Measurements from ENCODE around the gene A3GALT2.

Gene A3GALT2

GRCh38 chr1:33320619-33321165 lies at the start of gene A3GALT2:
Gene A3GALT2, minus strand, starts transcription at chr1:33321098. Its CDS starts 0 bp downstream, at chr1:33321098.
- in situ Hi-C loops (cut with MboI; ENCODE audit: low sequenced_read_pairs) = no loop called here

- in situ Hi-C loops (cut with MboI; ENCODE audit: low sequenced_read_pairs) = no loop called here
These were observed 49.4 kb upstream of the A3GALT2 start for GRCh38 chr1:33370301-33370700.

- in situ Hi-C loops (cut with MboI; ENCODE audit: low sequenced_read_pairs) = no loop called here
These were observed 48.9 kb upstream of the A3GALT2 start for GRCh38 chr1:33369764-33370163.

GRCh38 chr1:33369081-33369480 lies 48.2 kb upstream of the A3GALT2 start:
- in situ Hi-C loops (cut with MboI; ENCODE audit: low sequenced_read_pairs) = no loop called here

GRCh38 chr1:33368431-33368830 lies 47.5 kb upstream of the A3GALT2 start:
- in situ Hi-C loops (cut with MboI; ENCODE audit: low sequenced_read_pairs) = no loop called here

- in situ Hi-C loops (cut with MboI; ENCODE audit: low sequenced_read_pairs) = no loop called here
These were observed 46.8 kb upstream of the A3GALT2 start for GRCh38 chr1:33367485-33368405.

GRCh38 chr1:33366762-33367484 lies 46.0 kb upstream of the A3GALT2 start:
- in situ Hi-C loops (cut with MboI; ENCODE audit: low sequenced_read_pairs) = no loop called here

- in situ Hi-C loops (cut with MboI; ENCODE audit: low sequenced_read_pairs) = no loop called here
These were observed 44.7 kb upstream of the A3GALT2 start for GRCh38 chr1:33365560-33365997.

GRCh38 chr1:33364565-33364918 lies 43.6 kb upstream of the A3GALT2 start:
- in situ Hi-C loops (cut with MboI; ENCODE audit: low sequenced_read_pairs) = no loop called here

- in situ Hi-C loops (cut with MboI; ENCODE audit: low sequenced_read_pairs) = no loop called here
These were observed 42.6 kb upstream of the A3GALT2 start for GRCh38 chr1:33363470-33363861.

- in situ Hi-C loops (cut with MboI; ENCODE audit: low sequenced_read_pairs) = no loop called here
These were observed 42.1 kb upstream of the A3GALT2 start for GRCh38 chr1:33363021-33363420.

GRCh38 chr1:33361532-33362235 lies 40.8 kb upstream of the A3GALT2 start:
- in situ Hi-C loops (cut with MboI; ENCODE audit: low sequenced_read_pairs) = no loop called here

GRCh38 chr1:33360367-33360766 lies 39.5 kb upstream of the A3GALT2 start:
- in situ Hi-C loops (cut with MboI; ENCODE audit: low sequenced_read_pairs) = no loop called here

GRCh38 chr1:33359931-33360330 lies 39.0 kb upstream of the A3GALT2 start:
- in situ Hi-C loops (cut with MboI; ENCODE audit: low sequenced_read_pairs) = no loop called here

GRCh38 chr1:33358795-33359503 lies 38.1 kb upstream of the A3GALT2 start:
- in situ Hi-C loops (cut with MboI; ENCODE audit: low sequenced_read_pairs) = no loop called here

GRCh38 chr1:33358114-33358794 lies 37.4 kb upstream of the A3GALT2 start:
- in situ Hi-C loops (cut with MboI; ENCODE audit: low sequenced_read_pairs) = no loop called here

GRCh38 chr1:33357099-33357498 lies 36.2 kb upstream of the A3GALT2 start:
- in situ Hi-C loops (cut with MboI; ENCODE audit: low sequenced_read_pairs) = no loop called here

- in situ Hi-C loops (cut with MboI; ENCODE audit: low sequenced_read_pairs) = no loop called here
These were observed 33.9 kb upstream of the A3GALT2 start for GRCh38 chr1:33354707-33355316.

GRCh38 chr1:33353531-33353930 lies 32.6 kb upstream of the A3GALT2 start:
- in situ Hi-C loops (cut with MboI; ENCODE audit: low sequenced_read_pairs) = no loop called here

- in situ Hi-C loops (cut with MboI; ENCODE audit: low sequenced_read_pairs) = no loop called here
These were observed 30.4 kb upstream of the A3GALT2 start for GRCh38 chr1:33351281-33351660.
